ENCODE data around the gene KCNQ5. TPM values are rescaled to one million over a fixed set of nuclear protein-coding genes. Genes with fewer than 3 reads are reported as not detected.

The KCNQ5 gene
- total RNA-seq, 2 donors from 2014 or later = 0.22 to 0.56 TPM

DNA sequence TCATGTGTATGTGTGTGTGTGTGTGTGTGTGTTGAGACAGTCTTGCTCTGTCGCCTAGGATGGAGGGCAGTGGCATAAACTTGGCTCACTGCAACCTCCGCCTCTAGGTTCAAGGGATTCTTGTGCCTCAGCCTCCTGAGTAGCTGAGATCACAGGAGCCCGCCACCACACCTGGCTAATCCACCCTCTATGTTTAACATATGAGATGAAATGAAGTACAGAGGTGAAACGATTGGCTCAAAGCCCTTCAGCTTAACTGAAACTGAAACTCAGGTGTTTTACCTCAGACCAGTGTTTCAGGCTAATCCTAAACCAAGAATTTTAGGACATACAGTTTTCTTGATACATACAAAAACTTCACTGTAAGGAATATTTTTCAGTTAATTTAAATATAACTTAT lies 167.3 kb downstream of the KCNQ5 start:
- Histone ChIP-seq H3K9ac (ENCODE audit: low read depth in 2 of 2, low read length in 2 of 2) (no peak overlapping the region), H3K4me3 (no peak overlapping the region)
- intact Hi-C loops (cut with DNase I) = no loop called here

DNA sequence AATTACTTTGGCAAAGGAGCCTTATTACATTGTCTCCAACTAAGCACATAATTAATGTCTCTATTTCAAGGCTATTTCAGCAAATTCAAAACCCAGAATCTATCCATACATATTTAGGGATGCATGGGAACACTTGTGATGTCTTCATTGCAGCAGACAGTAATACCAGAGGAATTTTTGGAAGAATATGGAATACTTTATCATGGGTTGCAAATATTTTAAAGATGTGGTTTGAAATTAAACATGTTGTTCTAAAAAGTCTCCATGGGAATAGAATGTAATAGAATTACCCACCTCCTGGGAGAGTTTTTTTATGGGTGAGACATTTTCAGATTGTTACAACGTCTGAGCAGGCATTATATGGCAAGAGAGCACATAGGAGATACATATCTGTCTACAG lies 170.8 kb downstream of the KCNQ5 start:
- H3K9me3 ChIP-seq = no peaks in the 10 kb centered on the region
- no peak overlapping the region for H3K27ac ChIP-seq
- no peaks in the 10 kb centered on the region for H3K27me3 ChIP-seq
- TF ChIP-seq, protein P1, sequence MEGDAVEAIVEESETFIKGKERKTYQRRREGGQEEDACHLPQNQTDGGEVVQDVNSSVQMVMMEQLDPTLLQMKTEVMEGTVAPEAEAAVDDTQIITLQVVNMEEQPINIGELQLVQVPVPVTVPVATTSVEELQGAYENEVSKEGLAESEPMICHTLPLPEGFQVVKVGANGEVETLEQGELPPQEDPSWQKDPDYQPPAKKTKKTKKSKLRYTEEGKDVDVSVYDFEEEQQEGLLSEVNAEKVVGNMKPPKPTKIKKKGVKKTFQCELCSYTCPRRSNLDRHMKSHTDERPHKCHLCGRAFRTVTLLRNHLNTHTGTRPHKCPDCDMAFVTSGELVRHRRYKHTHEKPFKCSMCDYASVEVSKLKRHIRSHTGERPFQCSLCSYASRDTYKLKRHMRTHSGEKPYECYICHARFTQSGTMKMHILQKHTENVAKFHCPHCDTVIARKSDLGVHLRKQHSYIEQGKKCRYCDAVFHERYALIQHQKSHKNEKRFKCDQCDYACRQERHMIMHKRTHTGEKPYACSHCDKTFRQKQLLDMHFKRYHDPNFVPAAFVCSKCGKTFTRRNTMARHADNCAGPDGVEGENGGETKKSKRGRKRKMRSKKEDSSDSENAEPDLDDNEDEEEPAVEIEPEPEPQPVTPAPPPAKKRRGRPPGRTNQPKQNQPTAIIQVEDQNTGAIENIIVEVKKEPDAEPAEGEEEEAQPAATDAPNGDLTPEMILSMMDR (IDR thresholded peaks at IDR 0.05) = no peak
- DNase-seq = no peak
- intact Hi-C loops (cut with DNase I) = no loop called here
- H3K4me3 ChIP-seq = no peak overlapping the region
- H3K4me1 ChIP-seq = no peaks in the 10 kb centered on the region
- no peak overlapping the region for H3K9ac ChIP-seq (ENCODE audit: low read depth in 2 of 2, low read length in 2 of 2)
- no peaks in the 10 kb centered on the region for H3K36me3 ChIP-seq

More for the DNA sequence above, 167.3 kb downstream of the KCNQ5 start:
- no peak for DNase-seq
- no peaks in the 10 kb centered on the region for H3K36me3 ChIP-seq
- TF ChIP-seq, protein P1 (IDR thresholded peaks at IDR 0.05) = no peak
- H3K9me3 ChIP-seq = no peaks in the 10 kb centered on the region
- H3K27ac ChIP-seq = no peak overlapping the region
- no peaks in the 10 kb centered on the region for H3K27me3 ChIP-seq
- H3K4me1 ChIP-seq = no peaks in the 10 kb centered on the region

DNA sequence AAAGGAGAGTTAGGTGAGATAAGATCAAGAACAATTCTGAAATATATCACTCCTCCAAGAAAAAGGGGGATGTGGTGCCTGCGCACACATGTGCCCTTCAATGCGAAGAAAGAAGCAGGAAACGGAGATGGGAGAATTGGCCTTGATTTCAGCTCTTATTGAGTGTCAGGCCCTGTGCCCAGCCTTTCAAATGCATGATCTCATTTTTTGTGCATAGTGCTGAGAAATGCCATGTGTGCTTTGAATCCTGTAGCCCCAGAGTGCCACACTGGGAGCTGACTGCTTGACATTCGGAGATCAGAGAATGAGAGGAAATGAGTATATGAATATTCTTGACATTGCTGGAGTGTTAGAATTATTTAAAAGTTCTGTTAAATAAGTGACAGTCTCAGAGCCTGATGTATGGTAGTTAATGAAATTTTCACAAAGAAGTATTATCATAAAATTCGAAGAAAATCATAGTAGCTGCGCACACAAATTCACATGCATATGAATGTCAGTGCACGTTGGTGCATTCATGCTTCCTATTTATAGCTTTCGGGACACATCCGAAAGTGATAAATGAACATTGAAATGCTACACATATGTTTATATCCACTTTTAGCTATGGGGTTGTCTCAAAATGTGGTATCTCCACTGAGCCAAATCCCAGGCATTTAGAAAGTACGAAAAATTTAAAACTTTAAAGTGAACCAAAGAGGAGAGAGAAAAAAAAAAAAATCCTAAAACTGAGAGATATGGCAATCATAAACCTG lies 172.0 kb downstream of the KCNQ5 start:
- Histone ChIP-seq H3K4me1 (no peaks in the 10 kb centered on the region), H3K36me3 (no peaks in the 10 kb centered on the region), H3K9ac (ENCODE audit: low read depth in 2 of 2, low read length in 2 of 2) (no peak overlapping the region), H3K27me3 (no peaks in the 10 kb centered on the region), H3K4me3 (no peak overlapping the region), H3K9me3 (no peaks in the 10 kb centered on the region), H3K27ac (no peak overlapping the region)
- no peak for DNase-seq
- intact Hi-C loops (cut with DNase I) = no loop called here
- TF ChIP-seq, protein P1 (IDR thresholded peaks at IDR 0.05) = no peak

DNA sequence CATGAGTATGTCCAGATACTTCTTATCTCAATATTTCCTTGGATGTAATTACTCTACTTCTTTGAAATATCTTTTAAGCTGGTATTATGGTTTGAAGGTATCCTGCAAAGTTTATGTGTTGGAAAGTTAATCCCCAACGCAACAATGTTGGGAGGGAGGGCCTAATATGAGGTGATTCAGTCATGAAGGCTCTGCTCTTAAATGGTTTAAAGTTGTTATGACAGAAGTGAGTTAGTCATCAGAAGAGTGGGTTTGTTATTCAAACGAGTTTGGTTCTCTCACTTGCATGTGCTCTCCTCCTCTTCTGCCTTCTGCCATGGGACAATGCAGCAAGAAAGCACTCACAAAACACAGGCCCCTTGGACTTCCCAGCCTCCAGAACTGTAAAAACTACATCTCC lies 176.3 kb downstream of the KCNQ5 start:
- intact Hi-C loops (cut with DNase I) = no loop called here
- H3K27ac ChIP-seq = no peak overlapping the region
- H3K27me3 ChIP-seq = no peaks in the 10 kb centered on the region
- TF ChIP-seq, protein P1 (IDR thresholded peaks at IDR 0.05) = no peak
- no peaks in the 10 kb centered on the region for H3K9me3 ChIP-seq
- DNase-seq = no peak
- no peak overlapping the region for H3K9ac ChIP-seq (ENCODE audit: low read depth in 2 of 2, low read length in 2 of 2)
- no peaks in the 10 kb centered on the region for H3K4me1 ChIP-seq
- no peaks in the 10 kb centered on the region for H3K36me3 ChIP-seq
- H3K4me3 ChIP-seq = no peak overlapping the region

DNA sequence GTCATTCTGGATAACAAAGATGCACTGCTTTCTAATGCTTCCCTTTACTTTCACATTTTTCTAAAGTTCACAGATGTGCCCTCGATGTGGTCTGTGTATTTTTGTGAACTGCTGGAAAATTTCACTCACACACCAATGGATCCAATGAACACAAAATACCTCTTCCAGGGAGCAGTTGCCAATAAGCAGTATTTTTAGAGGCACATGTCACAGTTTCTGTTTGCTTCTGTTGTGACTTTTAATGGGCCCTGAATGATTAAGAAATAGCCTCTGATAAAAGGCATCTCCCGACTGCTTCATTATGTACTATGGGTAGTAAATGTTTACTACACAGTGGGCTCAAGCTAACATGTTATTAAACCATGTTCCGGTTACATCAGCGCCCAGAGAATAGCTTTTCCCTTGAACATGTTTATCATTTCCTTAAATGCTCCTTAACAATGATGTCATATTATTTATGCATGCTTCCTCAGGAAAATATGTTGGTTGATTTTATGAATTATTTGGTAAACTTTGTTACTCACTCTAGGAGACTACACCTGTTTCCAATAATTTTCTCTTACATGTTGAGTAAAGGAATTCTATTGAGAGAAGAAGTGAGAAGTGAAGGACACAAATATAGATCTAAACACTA lies 188.0 kb downstream of the KCNQ5 start:
- Histone ChIP-seq H3K27me3 (no peaks in the 10 kb centered on the region), H3K9me3 (no peaks in the 10 kb centered on the region), H3K4me1 (no peaks in the 10 kb centered on the region), H3K27ac (no peak overlapping the region), H3K9ac (ENCODE audit: low read depth in 2 of 2, low read length in 2 of 2) (no peak overlapping the region), H3K36me3 (no peaks in the 10 kb centered on the region), H3K4me3 (no peak overlapping the region)
- TF ChIP-seq, protein P1 (IDR thresholded peaks at IDR 0.05) = no peak
- intact Hi-C loops (cut with DNase I) = no loop called here
- no peak for DNase-seq
